ENCODE measurements around the gene CDYL2. TPM values are rescaled to one million over a fixed set of nuclear protein-coding genes. Genes with fewer than 3 reads are reported as not detected.

CDYL2 gene
- total RNA-seq, 1 donor from 2014 or later = 4.9 TPM

- Histone ChIP-seq H3F3A (ENCODE audit: low read depth) (peaks cover 24% of the 10 kb centered on the region), H4K20me1 (ENCODE audit: low read depth) (peaks cover 8% of the 10 kb centered on the region), H3K27ac (no peak overlapping the region), H3K4me2 (peak overlapping the region; percentile 52), H3K79me2 (ENCODE audit: low read depth) (no peaks in the 10 kb centered on the region), H3K4me3 (no peak overlapping the region), H3K9me3 (ENCODE audit: low read depth) (no peaks in the 10 kb centered on the region), H2AFZ (replicated peaks) (no peak overlapping the region), H3K27me3 (peaks cover 23% of the 10 kb centered on the region), H3K4me1 (peaks cover 42% of the 10 kb centered on the region), H3K9ac (no peak overlapping the region), H3K36me3 (no peaks in the 10 kb centered on the region)
- peaks cover 39% of the 10 kb centered on the region for H3K4me1 Mint-ChIP-seq
- peaks cover 17% of the 10 kb centered on the region for H3K27me3 Mint-ChIP-seq (ENCODE audit: insufficient read depth, low read depth)
- no peaks in the 10 kb centered on the region for H3K9me3 Mint-ChIP-seq
- no peak overlapping the region for H3K27ac Mint-ChIP-seq
- no peak overlapping the region for H3K4me3 Mint-ChIP-seq
- no peaks in the 10 kb centered on the region for H3K36me3 Mint-ChIP-seq
- no peak for DNase-seq (ENCODE audit: low spot score)
- no peak for TF ChIP-seq EZH2phosphoT487 (IDR thresholded peaks at IDR 0.05)
- TF ChIP-seq EZH2 (IDR thresholded peaks at IDR 0.05) = no peak
- TF ChIP-seq CTCF (IDR thresholded peaks at IDR 0.05) = no peak
Measured at GRCh38 chr16:80667251-80667560, 137.2 kb downstream of the CDYL2 start.

- peaks cover 19% of the 10 kb centered on the region for H3K27me3 ChIP-seq
- Mint-ChIP-seq H3K9me3 (peaks cover 4% of the 10 kb centered on the region), H3K4me1 (peaks cover 39% of the 10 kb centered on the region), H3K27me3 (ENCODE audit: insufficient read depth, low read depth) (peaks cover 19% of the 10 kb centered on the region), H3K4me3 (no peak overlapping the region), H3K36me3 (no peaks in the 10 kb centered on the region), H3K27ac (peak overlapping the region; percentile 71)
- H3F3A ChIP-seq (ENCODE audit: low read depth) = peaks cover 24% of the 10 kb centered on the region
- no peaks in the 10 kb centered on the region for H3K9me3 ChIP-seq (ENCODE audit: low read depth)
- H3K4me3 ChIP-seq = no peak overlapping the region
- no peaks in the 10 kb centered on the region for H3K36me3 ChIP-seq
- no peak overlapping the region for H3K27ac ChIP-seq
- no peak overlapping the region for H2AFZ ChIP-seq (replicated peaks)
- H3K79me2 ChIP-seq (ENCODE audit: low read depth) = no peaks in the 10 kb centered on the region
- TF ChIP-seq CTCF (IDR thresholded peaks at IDR 0.05) (no peak), EZH2phosphoT487 (IDR thresholded peaks at IDR 0.05) (peak; percentile 65), EZH2 (IDR thresholded peaks at IDR 0.05) (no peak)
- H3K4me2 ChIP-seq = peak overlapping the region; percentile 52
- H4K20me1 ChIP-seq (ENCODE audit: low read depth) = peaks cover 8% of the 10 kb centered on the region
- peak; percentile 65 for DNase-seq (ENCODE audit: low spot score)
- H3K4me1 ChIP-seq = peaks cover 39% of the 10 kb centered on the region
- H3K9ac ChIP-seq = no peak overlapping the region
Measured at GRCh38 chr16:80666378-80667250, 137.8 kb downstream of the CDYL2 start.

GRCh38 chr16:80665356-80665755 lies 139.0 kb downstream of the CDYL2 start:
- H3K9me3 ChIP-seq (ENCODE audit: low read depth) = peaks cover under 1% of the 10 kb centered on the region
- H4K20me1 ChIP-seq (ENCODE audit: low read depth) = peaks cover 8% of the 10 kb centered on the region
- Mint-ChIP-seq H3K36me3 (peaks cover under 1% of the 10 kb centered on the region), H3K27me3 (ENCODE audit: insufficient read depth, low read depth) (peaks cover 16% of the 10 kb centered on the region), H3K4me3 (no peak overlapping the region), H3K9me3 (peaks cover 9% of the 10 kb centered on the region), H3K4me1 (peaks cover 39% of the 10 kb centered on the region), H3K27ac (no peak overlapping the region)
- peaks cover 36% of the 10 kb centered on the region for H3K4me1 ChIP-seq
- no peak overlapping the region for H3K4me2 ChIP-seq
- no peak overlapping the region for H3K4me3 ChIP-seq
- TF ChIP-seq EZH2 (IDR thresholded peaks at IDR 0.05) (no peak), EZH2phosphoT487 (IDR thresholded peaks at IDR 0.05) (no peak), CTCF (IDR thresholded peaks at IDR 0.05) (no peak)
- no peaks in the 10 kb centered on the region for H3K36me3 ChIP-seq
- no peak overlapping the region for H2AFZ ChIP-seq (replicated peaks)
- DNase-seq (ENCODE audit: low spot score) = no peak
- peaks cover 24% of the 10 kb centered on the region for H3F3A ChIP-seq (ENCODE audit: low read depth)
- peaks cover 12% of the 10 kb centered on the region for H3K27me3 ChIP-seq
- H3K27ac ChIP-seq = no peak overlapping the region
- H3K9ac ChIP-seq = no peak overlapping the region
- no peaks in the 10 kb centered on the region for H3K79me2 ChIP-seq (ENCODE audit: low read depth)
